ENCODE measurements around the gene JARID2.

The JARID2 gene

DNA sequence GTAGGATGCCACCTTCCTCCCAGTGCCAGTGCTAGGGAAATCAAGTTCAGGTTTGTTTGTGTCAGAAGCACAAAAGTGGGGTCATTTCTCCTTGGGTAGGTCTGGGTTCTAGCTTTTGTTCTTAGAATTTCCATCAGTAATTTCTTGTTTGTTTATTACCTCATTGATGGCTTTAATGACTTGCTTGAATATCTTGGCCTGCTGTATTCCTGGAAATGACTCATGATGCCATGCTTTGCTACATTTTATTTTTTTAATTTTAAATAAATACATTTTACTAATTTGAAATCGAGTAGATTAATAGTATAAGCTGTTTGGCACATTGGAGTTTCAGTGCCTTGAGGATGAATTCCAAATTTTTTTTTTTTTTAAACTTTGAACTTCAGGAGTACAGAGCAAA lies 189.6 kb downstream of the JARID2 start:
- TF ChIP-seq, protein P1, sequence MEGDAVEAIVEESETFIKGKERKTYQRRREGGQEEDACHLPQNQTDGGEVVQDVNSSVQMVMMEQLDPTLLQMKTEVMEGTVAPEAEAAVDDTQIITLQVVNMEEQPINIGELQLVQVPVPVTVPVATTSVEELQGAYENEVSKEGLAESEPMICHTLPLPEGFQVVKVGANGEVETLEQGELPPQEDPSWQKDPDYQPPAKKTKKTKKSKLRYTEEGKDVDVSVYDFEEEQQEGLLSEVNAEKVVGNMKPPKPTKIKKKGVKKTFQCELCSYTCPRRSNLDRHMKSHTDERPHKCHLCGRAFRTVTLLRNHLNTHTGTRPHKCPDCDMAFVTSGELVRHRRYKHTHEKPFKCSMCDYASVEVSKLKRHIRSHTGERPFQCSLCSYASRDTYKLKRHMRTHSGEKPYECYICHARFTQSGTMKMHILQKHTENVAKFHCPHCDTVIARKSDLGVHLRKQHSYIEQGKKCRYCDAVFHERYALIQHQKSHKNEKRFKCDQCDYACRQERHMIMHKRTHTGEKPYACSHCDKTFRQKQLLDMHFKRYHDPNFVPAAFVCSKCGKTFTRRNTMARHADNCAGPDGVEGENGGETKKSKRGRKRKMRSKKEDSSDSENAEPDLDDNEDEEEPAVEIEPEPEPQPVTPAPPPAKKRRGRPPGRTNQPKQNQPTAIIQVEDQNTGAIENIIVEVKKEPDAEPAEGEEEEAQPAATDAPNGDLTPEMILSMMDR (conservative IDR thresholded peaks at IDR 0.05; ENCODE audit: low read depth) = no peak
- ChIA-PET CTCF (interaction anchor here (0.7 kb wide), 1 partner anchor 181 kb away, joined by 3 read pairs; no protein-coding TSS in a partner anchor), POLR2A (ENCODE audit: low non-redundant PET) (no interaction called here)
- DNase-seq (ENCODE audit: low spot score) = no peak
- H3K27ac ChIP-seq = no peak overlapping the region

DNA sequence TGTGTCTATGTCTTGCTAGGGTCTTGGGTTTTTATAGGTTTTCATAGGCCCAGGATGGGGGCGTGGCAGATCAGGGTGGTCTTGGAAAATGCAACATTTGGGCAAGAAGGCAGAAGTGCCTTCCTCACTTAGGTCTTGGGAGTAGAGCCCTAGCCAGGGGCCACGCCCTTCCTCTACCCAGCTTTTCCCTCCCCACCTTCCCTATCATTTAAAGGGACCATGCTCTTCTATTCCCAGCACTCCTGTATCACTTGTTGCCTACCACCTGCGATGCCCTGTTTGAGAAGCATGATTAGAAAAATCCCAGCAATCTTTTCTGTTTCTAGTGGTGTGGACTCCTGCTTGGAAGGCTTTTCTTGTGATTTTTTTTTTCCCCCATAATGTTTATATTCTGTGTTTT lies 190.6 kb downstream of the JARID2 start:
- no peak for DNase-seq (ENCODE audit: low spot score)
- POLR2A ChIA-PET (ENCODE audit: low non-redundant PET) = no interaction called here
- CTCF ChIA-PET = no interaction called here
- H3K27ac ChIP-seq = no peak overlapping the region
- TF ChIP-seq, protein P1 (conservative IDR thresholded peaks at IDR 0.05; ENCODE audit: low read depth) = no peak

DNA sequence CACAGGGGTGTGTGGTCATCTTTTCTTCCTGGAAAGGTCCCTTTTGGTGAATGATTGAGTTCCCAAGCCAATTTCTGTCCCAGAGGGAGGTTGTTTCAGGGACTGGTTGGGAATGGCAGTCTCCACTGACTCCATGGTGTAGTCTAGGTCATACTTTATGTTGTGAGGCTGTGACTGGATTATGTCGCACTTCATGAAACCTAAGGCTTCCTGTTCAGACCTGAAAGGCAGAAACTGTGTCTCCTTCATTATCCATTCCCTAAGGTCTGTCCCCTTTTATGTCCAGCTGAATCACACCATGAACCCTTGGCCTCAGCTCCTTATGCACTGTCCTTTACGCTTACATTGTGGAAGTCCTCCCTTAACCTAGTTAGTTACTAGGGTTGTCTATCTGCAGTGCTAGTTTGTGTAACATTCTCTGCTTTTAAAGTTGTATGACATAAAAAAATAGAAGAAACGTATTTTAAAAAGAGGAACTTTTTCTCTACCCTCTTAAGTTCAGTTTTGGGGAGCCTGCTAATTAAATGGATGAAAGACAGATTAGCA lies 191.3 kb downstream of the JARID2 start:
- H3K27ac ChIP-seq = no peak overlapping the region
- POLR2A ChIA-PET (ENCODE audit: low non-redundant PET) = no interaction called here
- TF ChIP-seq, protein P1 (conservative IDR thresholded peaks at IDR 0.05; ENCODE audit: low read depth) = no peak
- CTCF ChIA-PET = no interaction called here
- no peak for DNase-seq (ENCODE audit: low spot score)

DNA sequence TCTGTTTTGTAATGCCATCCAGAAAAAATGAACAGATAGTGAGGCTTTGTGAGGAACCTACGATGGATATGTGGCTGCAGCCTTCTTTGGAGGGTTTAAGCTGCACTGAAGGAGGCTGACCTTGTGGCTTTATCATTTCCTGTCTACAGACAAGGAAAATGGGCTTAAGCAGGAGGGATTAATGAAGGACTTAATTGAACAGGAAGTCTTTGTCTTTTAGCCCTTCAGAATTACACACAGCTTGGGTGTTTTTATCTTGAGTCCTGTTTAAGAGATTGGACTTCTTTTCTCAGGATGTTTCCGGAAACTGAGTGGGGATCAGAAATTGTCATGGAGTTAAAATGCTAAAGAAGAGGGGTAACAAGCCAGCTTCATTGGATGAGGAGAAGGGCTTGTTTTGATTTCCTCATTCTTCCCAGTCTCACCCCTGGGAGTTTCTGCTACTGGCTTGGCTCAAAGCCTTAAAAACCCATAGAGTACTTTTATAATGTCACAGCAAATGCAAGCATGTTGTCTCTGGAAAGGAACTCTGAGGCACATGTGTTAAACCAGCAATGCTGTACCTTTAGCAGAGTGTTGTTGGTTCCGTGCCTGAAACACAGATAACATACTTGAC lies 193.6 kb downstream of the JARID2 start:
- ChIA-PET CTCF (no interaction called here), POLR2A (ENCODE audit: low non-redundant PET) (no interaction called here)
- no peak for DNase-seq (ENCODE audit: low spot score)
- no peak overlapping the region for H3K27ac ChIP-seq
- TF ChIP-seq, protein P1 (conservative IDR thresholded peaks at IDR 0.05; ENCODE audit: low read depth) = no peak

DNA sequence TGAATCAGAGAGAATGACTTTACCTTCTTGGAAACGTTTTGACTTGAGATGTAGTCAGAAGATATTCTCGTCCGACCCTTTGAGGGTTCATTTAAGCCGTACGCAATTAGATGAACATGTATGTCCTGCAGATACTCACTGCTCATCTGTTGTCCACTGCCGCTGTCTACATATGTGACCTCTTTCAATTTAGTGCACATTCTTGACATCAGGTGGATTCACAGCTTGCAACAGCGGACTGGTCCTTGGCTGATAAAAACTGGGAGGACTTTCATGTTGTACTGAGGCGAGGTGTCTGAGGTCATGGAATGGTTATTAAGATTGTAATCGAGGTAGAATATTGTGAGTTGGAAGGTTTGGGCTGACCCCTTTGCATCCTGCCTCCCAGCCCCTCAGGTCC lies 194.2 kb downstream of the JARID2 start:
- CTCF ChIA-PET = no interaction called here
- H3K27ac ChIP-seq = no peak overlapping the region

DNA sequence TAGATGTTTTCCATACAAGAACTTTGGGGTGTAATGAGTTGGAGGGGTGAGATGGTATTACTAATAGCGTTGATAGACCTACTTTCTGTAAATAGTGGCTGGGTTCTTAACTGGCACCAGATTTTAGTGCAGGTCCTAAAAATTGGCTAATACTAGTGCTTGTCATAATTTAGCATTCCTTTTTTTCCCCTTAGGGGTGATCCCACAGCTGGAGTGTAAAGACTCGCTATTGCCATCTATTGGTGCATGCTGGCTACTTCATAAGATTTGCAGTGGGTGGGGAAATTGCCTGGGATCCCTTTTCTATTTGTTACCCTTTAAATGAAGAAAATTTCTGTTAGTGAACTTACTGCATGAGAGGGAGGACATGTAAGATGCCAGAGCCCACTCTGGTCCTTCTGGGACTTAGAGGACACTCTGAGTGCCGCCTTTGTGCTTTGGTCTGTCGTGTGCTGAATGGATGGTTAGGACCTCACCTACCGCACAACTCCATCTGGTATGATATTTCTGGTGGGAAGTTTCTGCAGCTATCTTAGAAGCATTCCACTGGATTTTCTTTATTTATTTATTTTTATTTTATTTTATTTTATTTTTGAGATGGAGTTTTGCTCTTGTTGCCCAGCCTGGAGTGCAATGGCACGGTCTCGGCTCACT lies 195.5 kb downstream of the JARID2 start:
- peak; percentile 84 for DNase-seq (ENCODE audit: low spot score)

More for the DNA sequence above, 194.2 kb downstream of the JARID2 start:
- TF ChIP-seq, protein P1 (conservative IDR thresholded peaks at IDR 0.05; ENCODE audit: low read depth) = no peak
- DNase-seq (ENCODE audit: low spot score) = no peak
- POLR2A ChIA-PET (ENCODE audit: low non-redundant PET) = no interaction called here

More for the DNA sequence above, 195.5 kb downstream of the JARID2 start:
- H3K27ac ChIP-seq = no peak overlapping the region
- ChIA-PET CTCF (interaction anchor here (0.5 to 0.7 kb wide), 8 partner anchors 19 to 1230 kb away, joined by 3 to 4 read pairs (median 3); no protein-coding TSS in a partner anchor), POLR2A (ENCODE audit: low non-redundant PET) (no interaction called here)
- TF ChIP-seq, protein P1 (conservative IDR thresholded peaks at IDR 0.05; ENCODE audit: low read depth) = peak; percentile 86

Measured in RWPE1 (cell line).